Measurements from ENCODE around the gene UPP2.

UPP2 gene

DNA sequence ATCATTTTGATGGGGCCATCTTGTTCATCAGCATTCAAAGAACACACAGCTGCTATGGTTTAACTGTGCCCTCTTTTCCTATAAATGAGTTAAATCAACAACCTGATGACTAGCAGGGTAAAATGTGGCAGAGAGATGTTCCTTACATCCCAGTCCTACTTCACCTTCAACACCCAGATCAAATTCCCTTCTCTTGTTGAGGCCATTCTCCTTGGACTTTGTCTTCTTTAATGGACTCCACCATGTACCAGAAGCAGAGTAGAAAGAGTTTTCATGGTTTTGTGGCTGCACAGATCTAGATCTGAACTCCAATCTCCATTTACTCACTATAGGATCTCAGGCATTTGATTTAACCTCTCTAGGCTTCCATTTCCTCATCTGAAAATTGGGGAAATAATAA, 6.4 kb upstream of the UPP2 start:
- Mint-ChIP-seq H3K4me3 (no peak overlapping the region), H3K9me3 (no peaks in the 10 kb centered on the region), H3K27ac (no peak overlapping the region), H3K27me3 (no peaks in the 10 kb centered on the region), H3K4me1 (no peaks in the 10 kb centered on the region), H3K36me3 (no peaks in the 10 kb centered on the region)
- ATAC-seq (replicated peaks) (no peak), DNase-seq (no peak)

DNA sequence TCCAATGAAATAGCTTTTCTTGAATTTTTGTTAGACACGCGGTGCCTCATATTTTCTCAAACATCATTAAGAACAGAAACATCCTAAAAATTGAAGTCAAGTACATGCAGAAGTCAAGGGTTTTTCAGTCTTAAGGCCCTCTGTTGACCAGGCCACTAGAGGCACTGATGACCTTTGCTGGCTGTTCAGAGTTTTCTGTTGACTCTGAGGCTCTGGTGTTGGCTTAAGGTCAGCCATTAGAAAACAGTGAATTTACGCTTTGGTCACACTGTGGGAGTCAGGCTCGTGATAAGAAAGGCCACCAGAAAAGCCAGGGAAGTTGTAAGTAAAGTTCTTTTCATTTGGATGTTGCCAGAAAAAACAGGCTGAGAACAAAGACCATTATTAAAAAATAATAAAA, 5.8 kb upstream of the UPP2 start:
- DNase-seq (no peak), ATAC-seq (replicated peaks) (no peak)
- Mint-ChIP-seq H3K4me3 (no peak overlapping the region), H3K27ac (no peak overlapping the region), H3K4me1 (no peaks in the 10 kb centered on the region), H3K27me3 (no peaks in the 10 kb centered on the region), H3K9me3 (no peaks in the 10 kb centered on the region), H3K36me3 (no peaks in the 10 kb centered on the region)

DNA sequence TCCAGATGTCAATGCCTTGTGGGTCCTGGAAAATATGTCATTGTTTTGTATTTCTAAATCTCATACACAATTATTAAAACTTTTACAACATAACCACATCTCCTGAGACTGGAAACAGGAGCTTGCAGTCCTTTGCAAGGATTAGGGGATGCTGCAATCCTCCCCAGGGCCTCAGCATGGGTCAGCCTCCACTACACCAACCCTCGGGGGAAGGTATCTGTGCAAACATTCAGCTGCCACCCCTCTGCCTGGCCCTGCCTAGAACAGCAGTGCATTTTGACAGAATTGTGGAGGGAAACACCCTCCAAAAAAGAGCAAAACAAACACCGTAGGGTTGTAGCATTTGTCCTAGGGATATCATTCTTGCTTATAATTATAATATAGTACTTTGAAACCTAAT, 4.2 kb upstream of the UPP2 start:
- Mint-ChIP-seq H3K27ac (no peak overlapping the region), H3K9me3 (no peaks in the 10 kb centered on the region), H3K4me1 (no peaks in the 10 kb centered on the region), H3K27me3 (no peaks in the 10 kb centered on the region), H3K4me3 (no peak overlapping the region), H3K36me3 (no peaks in the 10 kb centered on the region)
- ATAC-seq (replicated peaks), result no peak
- DNase-seq, result no peak

DNA sequence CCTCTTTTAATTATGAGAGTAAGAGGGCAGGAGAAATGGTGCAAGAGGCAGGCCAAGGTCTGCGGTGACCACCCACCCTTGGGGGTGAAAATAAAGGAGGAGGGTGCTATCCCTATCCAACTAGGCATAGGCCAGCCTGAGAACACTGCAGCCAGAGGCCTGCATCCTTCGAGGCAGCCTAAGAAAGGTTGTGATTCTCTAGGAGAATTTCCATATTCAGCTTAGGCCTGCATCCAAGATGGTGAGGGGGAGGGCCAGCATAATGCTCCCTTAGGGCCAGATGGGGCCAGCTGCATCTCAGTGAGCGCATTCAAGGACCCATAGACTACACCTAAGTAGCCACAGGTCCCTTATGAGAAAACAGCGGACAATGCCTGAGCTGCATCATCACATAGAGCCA, 3.5 kb upstream of the UPP2 start:
- H3K36me3 Mint-ChIP-seq, result no peaks in the 10 kb centered on the region
- ATAC-seq (replicated peaks), result no peak
- H3K4me3 Mint-ChIP-seq, result no peak overlapping the region
- no peaks in the 10 kb centered on the region for H3K4me1 Mint-ChIP-seq
- H3K9me3 Mint-ChIP-seq, result no peaks in the 10 kb centered on the region
- no peaks in the 10 kb centered on the region for H3K27me3 Mint-ChIP-seq
- no peak overlapping the region for H3K27ac Mint-ChIP-seq
- no peak for DNase-seq

DNA sequence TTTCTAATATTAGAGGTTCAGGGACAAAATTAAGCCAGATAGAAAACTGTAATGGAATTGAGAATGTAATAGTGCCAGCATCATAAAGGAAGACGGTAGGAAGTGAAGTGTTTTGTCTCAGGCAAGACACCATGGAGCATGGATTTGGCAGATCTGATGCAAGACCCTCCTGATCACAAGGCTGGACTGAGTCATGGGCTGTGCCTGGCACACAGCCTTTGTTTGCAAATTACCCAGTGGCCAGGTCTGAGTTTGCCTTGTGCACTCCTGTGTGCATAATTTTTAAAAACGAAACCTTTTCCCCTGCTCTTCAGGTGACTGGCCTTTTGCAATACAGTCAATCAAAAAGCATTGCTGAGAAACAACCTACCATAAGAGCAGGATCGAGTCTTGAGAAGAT, 2.0 kb upstream of the UPP2 start:
- no peak for ATAC-seq (replicated peaks)
- Mint-ChIP-seq H3K27me3 (no peaks in the 10 kb centered on the region), H3K36me3 (no peaks in the 10 kb centered on the region), H3K4me1 (no peaks in the 10 kb centered on the region), H3K9me3 (no peaks in the 10 kb centered on the region), H3K4me3 (no peak overlapping the region), H3K27ac (no peak overlapping the region)
- DNase-seq, result no peak

DNA sequence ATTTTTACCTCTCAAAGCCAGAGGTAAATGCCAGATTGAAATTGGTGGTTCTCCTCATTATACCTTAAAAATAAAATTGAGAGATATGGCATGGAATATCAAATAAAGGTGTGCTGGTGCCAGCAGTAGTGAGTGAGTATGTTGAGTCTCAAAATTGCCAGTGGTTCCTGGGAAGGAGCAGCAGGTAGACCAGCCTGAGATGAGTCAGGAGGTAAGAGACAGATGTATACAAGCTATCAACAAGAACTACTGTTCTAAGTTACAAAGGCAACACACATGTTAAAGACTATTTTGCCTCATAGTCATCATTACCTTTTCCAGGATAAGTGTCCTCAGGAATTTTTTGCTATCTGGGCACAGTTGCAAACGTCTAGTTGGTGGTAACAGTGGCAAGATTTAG, 1.3 kb upstream of the UPP2 start:
- ATAC-seq (replicated peaks), result no peak
- H3K9me3 Mint-ChIP-seq, result no peaks in the 10 kb centered on the region
- H3K4me3 Mint-ChIP-seq, result no peak overlapping the region
- H3K36me3 Mint-ChIP-seq, result no peaks in the 10 kb centered on the region
- no peak overlapping the region for H3K27ac Mint-ChIP-seq
- H3K27me3 Mint-ChIP-seq, result no peaks in the 10 kb centered on the region
- no peaks in the 10 kb centered on the region for H3K4me1 Mint-ChIP-seq
- no peak for DNase-seq

DNA sequence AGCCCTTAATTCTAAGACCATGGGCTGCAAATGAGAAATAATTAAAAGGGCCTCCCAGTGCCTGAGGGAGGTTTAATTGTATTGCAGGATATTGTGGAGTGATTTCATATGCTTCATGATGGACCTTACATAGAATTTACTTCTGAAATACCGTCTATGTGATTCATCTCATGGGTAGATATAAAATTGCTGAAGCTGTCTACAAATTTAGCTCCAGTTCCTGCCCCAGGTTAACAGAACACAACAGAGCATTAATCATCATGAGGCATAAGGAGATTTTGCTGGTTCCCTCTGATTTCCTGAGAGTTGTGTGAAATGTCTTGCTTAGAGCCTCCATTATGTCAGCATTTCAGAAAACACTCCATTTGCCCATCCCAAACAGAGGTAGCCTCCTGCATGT, 770 bp downstream of the UPP2 start:
- H3K4me3 Mint-ChIP-seq, result no peak overlapping the region
- DNase-seq (no peak), ATAC-seq (replicated peaks) (no peak)
- no peaks in the 10 kb centered on the region for H3K4me1 Mint-ChIP-seq
- no peaks in the 10 kb centered on the region for H3K27me3 Mint-ChIP-seq
- H3K36me3 Mint-ChIP-seq, result no peaks in the 10 kb centered on the region
- no peak overlapping the region for H3K27ac Mint-ChIP-seq
- no peaks in the 10 kb centered on the region for H3K9me3 Mint-ChIP-seq

DNA sequence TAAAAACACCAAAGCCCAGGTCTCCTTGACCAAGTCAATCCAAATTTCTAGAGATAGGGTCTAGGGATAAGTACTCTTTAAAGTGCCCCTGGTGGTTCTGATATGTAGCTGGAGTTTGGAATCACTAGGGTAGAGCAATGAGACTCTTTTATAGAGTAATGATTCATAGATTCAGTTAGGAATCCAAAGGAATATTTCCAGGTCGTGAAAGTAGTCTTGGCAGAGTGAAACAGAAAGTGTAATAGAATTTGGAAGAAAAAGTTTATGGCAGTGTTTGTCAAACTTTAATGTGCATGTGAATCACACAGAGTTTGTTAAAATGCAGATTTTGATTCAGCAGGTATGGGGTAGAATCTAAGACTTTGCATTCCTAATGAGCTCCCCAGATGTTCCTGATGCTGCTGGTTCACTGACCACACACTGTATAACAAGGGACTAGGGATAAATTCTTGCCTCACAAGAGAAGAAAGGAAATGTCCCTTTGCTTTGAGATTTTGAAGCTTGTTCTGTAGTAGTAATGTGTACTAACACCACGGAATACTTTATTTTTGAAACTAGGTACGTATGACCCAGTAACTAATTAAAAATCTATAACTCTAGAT, 1.8 kb downstream of the UPP2 start:
- no peak for DNase-seq

DNA sequence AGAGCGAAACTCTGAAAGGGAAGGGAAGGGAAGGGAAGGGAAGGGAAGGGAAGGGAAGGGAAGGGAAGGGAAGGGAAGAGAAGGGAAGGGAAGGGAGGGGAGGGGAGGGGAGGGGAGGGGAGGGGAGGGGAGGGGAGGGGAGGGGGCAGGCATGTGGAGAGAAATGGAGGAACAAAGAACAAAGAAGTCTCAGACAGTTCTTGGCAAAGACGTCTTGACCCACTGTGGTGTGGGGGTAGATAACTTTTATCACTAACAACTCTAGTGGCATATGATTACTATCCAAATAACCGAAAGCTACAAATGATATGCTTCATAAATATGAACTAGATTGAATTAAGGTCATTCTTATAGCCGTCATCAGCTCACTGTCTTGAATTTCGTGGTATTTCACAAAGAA, 3.2 kb downstream of the UPP2 start:
- Mint-ChIP-seq H3K4me1 (no peaks in the 10 kb centered on the region), H3K27me3 (no peaks in the 10 kb centered on the region), H3K9me3 (no peaks in the 10 kb centered on the region), H3K36me3 (no peaks in the 10 kb centered on the region), H3K4me3 (no peak overlapping the region), H3K27ac (no peak overlapping the region)
- no peak for DNase-seq
- no peak for ATAC-seq (replicated peaks)

More for the DNA sequence above, 1.8 kb downstream of the UPP2 start:
- Mint-ChIP-seq H3K9me3 (no peaks in the 10 kb centered on the region), H3K27ac (no peak overlapping the region), H3K27me3 (no peaks in the 10 kb centered on the region), H3K4me1 (no peaks in the 10 kb centered on the region), H3K36me3 (no peaks in the 10 kb centered on the region), H3K4me3 (no peak overlapping the region)
- ATAC-seq (replicated peaks), result no peak

DNA sequence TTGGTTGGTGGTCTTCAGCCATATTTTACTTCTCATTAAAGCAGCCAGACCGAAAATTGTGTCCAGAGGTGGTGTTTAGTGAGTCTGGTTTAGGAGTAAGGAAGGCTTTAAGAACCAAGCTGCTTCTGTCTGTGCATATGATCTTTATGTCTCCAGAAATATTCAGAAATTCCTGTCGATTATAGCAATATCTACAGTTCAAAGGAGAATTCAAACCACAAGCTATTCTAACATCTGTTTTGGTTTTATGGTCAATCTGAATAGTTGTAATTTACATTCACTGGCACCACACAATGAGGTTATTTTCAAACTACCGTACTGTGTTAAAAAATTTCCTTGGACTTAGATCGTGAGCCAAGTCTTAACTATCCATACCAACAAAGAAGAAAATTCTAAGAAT, 11.3 kb downstream of the UPP2 start:
- Mint-ChIP-seq H3K4me1 (no peaks in the 10 kb centered on the region), H3K27me3 (peaks cover 0 to 5% of the 10 kb centered on the region in 2 donors), H3K36me3 (no peaks in the 10 kb centered on the region), H3K27ac (no peak overlapping the region), H3K4me3 (no peak overlapping the region), H3K9me3 (no peaks in the 10 kb centered on the region)
- DNase-seq (no peak), ATAC-seq (replicated peaks) (no peak)

DNA sequence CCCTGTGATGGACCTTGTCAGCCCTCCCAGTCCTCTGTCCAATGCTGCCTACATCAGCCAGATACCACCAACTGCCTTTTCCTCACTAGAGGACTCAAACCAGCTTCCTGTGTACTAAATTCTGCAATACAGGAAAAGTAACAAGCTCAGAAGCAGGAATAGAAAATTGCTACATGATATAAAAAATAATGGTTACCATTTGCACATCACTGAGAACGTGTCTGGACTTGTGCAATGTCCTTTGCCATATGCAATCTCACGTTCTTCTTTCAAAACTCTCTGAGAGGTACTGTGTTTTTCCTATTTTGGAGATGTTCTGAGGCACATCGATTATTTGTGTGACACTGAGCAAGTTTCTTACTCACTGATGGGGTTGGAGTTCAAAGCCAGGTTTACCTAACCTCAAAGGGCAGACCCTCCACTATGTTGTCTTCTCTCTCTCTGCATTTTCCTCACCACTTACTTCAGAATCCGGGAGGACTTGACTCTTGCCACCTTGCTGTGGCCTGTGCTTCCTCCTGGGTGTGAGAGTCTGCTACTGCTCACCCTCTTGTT, 12.1 kb downstream of the UPP2 start:
- Mint-ChIP-seq H3K27ac (no peak overlapping the region), H3K36me3 (no peaks in the 10 kb centered on the region), H3K4me1 (no peaks in the 10 kb centered on the region), H3K4me3 (no peak overlapping the region), H3K27me3 (peaks cover 0 to 5% of the 10 kb centered on the region in 2 donors), H3K9me3 (no peaks in the 10 kb centered on the region)
- ATAC-seq (replicated peaks), result no peak
- DNase-seq, result no peak

DNA sequence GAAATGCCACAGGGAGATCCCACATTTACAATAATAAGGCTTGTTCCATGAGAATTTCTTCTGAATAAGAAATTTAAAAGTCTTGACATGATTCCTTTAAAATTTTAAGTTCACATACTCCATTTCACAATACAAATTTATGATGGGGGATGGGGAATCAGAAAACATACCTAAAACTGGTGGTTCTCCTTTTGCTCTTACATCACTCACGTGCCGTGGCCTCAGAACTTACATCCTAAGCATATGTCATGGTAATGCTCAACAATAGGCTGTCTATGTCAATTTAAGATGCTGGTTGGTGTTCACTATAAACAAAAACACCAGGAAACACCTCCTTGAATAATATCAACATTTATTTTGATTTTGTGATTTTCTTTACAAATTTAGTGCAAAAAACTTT, 12.8 kb downstream of the UPP2 start:
- Mint-ChIP-seq H3K27ac (no peak overlapping the region), H3K4me3 (no peak overlapping the region), H3K27me3 (peaks cover 0 to 5% of the 10 kb centered on the region in 2 donors), H3K9me3 (no peaks in the 10 kb centered on the region), H3K4me1 (no peaks in the 10 kb centered on the region), H3K36me3 (no peaks in the 10 kb centered on the region)
- no peak for ATAC-seq (replicated peaks)
- no peak for DNase-seq

DNA sequence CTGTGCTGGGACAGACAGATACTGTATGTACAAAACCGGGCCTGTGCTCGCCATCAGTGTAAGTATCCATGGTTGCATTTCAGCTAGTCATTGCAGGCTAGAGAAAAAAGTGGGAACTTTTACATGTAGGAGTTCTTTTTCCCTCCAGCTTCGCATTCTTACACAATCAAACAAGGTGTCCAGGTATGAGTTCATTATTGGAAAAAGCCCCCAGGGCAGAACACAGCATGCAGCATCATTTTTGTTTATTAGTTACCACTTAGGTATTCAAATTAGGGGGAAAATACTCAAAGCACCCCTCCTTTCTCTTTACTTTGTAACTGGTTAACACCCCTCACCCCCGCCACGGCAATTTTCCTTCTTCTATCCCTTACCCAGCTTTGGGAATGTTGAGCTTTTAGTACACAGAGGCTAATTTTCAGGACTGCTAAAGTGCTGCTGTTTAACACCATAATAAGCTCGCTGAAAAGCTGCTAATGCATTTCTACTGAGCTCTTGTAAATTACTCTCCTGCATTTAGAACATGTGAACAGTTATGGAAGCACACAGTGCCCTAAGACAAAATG, 13.6 kb downstream of the UPP2 start:
- peaks cover 0 to 5% of the 10 kb centered on the region in 2 donors for H3K27me3 Mint-ChIP-seq
- no peaks in the 10 kb centered on the region for H3K36me3 Mint-ChIP-seq
- no peak for ATAC-seq (replicated peaks)
- H3K4me3 Mint-ChIP-seq, result no peak overlapping the region
- H3K27ac Mint-ChIP-seq, result no peak overlapping the region
- no peaks in the 10 kb centered on the region for H3K4me1 Mint-ChIP-seq
- no peaks in the 10 kb centered on the region for H3K9me3 Mint-ChIP-seq
- DNase-seq, result no peak

DNA sequence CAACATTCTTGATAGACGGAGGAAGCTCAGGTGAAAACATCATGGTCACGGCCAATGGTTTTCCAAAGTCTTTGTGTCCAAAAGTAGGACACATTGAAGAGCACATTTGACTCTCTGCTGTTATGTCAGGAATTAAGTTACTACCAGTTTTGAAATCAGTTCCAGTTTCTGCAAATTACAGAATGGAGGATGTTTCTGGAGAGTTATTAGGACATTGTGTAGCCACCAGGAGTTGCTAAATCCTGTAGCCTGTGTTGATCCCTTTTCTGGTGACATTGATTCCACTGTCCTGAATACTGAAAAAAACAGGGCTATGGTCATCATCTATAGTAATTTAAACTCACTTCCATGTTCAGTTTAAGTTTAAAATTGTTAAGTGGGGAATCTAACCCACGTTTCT, 15.3 kb downstream of the UPP2 start:
- H3K36me3 Mint-ChIP-seq, result no peaks in the 10 kb centered on the region
- H3K9me3 Mint-ChIP-seq, result no peaks in the 10 kb centered on the region
- H3K27me3 Mint-ChIP-seq, result peaks cover 0 to 5% of the 10 kb centered on the region in 2 donors
- ATAC-seq (replicated peaks) (no peak), DNase-seq (no peak)
- H3K4me1 Mint-ChIP-seq, result no peaks in the 10 kb centered on the region
- H3K27ac Mint-ChIP-seq, result no peak overlapping the region
- no peak overlapping the region for H3K4me3 Mint-ChIP-seq

DNA sequence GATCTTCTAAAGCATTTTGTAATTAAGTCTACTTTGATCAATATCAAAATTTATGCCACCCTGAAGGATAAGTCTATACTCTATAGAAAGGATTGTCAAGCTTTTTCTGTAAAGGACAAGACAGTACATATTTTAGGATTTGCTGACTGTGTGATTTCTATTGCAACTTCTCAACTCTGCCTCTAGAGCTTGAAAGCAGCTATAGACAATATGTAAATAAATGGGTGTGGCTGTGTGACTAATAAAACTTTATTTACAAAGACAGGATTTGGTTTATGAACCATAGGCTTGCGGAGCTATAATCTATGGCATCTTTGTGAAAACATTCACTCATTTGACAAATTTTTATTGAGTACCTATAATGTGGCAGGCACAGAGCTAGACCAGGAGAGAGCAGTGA, 18.4 kb downstream of the UPP2 start:
- no peaks in the 10 kb centered on the region for H3K36me3 Mint-ChIP-seq
- no peaks in the 10 kb centered on the region for H3K4me1 Mint-ChIP-seq
- DNase-seq (no peak), ATAC-seq (replicated peaks) (no peak)
- no peak overlapping the region for H3K27ac Mint-ChIP-seq
- H3K4me3 Mint-ChIP-seq, result no peak overlapping the region
- H3K27me3 Mint-ChIP-seq, result peaks cover 0 to 9% of the 10 kb centered on the region in 2 donors
- H3K9me3 Mint-ChIP-seq, result no peaks in the 10 kb centered on the region

All from stimulated activated naive B cell treated with anti-CD40 and anti-IgM and Interleukin-4, amounts not matched to agents 10 μg/mL and 1 μg/mL and 100 μg/mL, for 72 hours (primary cell).